GM19324 (cell line): ENCODE measurements around the gene NRG3.

Experiments used
- ATAC-seq: cut with Tn5 transposase; IDR thresholded peaks from one replicate; pipeline ENCODE4 v1.9.1; 2021; ENCODE audit warnings: mild to moderate bottlenecking, moderate library complexity; ENCODE audit not compliant: unreplicated experiment, low FRiP score

The NRG3 gene

DNA sequence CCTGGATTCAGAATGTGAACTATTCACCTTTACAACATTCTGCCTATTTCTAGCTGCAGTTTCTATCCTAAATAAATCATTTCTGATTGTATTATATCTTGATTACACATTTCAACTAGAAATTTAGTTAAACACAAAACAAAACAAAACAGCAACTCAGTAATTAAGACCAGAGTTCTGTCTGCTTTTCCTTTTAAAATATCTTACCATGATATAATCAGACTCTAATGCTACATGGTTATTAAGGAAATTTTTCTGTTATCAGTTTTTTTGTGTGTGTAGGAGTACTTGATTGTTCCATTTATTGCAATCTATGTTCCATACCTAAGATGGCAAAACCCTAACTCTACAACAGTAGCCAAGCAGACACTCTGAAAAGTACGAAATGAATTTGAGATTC, 663.3 kb downstream of the NRG3 start:
- ATAC-seq, result no peak

DNA sequence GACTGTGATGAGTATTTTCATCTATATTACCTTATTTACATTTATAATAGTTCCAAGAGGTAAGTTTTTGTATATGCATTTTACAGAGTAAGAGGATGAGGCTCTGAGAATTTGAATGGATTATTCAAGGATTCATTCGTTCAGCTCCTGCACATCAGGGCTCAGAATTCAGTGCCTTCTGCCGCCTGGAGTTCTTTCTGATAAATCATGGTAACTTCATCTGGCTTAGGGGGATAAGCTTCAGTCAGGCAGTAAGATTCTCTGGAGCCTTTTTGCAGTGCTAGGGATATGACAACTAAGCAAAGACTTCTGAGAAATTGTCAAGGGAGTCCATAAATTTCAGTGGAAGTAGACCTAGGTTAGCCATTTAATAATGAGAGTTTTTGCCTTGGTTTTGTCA, 668.6 kb downstream of the NRG3 start:
- ATAC-seq, result no peak

DNA sequence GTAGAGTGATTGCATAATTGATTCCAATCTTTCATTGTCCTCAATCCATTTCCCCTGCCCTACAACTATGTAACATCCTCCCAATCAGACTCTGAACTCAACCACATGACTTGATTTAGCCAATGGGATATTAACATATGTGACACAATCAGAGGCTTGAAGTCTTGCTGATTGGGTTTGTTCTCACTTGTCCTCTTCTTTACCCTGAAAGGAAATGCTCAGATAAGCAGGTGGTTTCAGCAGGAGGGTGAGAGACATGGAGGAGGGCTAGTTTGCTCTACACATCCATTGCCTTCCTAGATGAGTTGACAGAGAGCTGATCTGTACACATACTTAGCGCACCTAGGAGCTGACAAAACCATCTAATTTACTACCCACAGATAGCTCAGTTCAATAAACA, 669.4 kb downstream of the NRG3 start:
- ATAC-seq, result no peak

DNA sequence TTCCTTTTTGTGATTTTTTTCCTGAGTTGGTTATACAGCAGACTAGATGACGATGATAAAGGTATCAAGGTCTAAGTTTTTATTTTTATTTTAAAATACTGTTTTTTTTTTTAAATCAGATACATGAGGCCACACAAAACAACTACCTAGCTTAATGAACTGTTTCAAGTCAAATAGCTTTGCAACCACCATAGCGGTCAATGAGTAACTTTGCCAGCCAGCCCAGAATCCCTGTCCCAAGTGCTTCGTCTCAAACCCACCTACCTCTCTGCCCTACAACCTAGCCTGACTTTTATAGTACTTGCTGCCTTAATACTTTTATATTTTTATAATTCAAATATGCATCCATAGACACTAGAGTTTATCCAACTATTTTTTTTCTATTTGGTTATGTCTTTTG, 676.5 kb downstream of the NRG3 start:
- no peak for ATAC-seq

DNA sequence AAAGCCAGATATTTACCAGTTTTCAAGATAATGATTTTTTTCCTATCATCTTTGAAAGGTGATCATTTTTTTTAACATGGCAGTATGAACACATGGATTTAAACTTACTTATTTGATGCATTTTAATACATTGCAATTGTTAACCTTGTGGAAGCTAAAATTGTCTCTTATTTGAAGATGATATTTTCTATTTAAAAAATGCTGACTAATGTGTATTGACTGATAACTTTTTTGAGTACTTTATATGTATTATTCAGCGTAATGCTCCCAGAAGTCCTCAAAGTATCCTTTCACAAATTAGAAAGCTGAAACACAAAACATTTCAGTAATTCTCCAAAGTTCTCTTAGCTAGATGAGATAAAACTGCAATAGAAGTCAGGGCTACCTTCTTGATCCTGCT, 677.3 kb downstream of the NRG3 start:
- ATAC-seq, result no peak

DNA sequence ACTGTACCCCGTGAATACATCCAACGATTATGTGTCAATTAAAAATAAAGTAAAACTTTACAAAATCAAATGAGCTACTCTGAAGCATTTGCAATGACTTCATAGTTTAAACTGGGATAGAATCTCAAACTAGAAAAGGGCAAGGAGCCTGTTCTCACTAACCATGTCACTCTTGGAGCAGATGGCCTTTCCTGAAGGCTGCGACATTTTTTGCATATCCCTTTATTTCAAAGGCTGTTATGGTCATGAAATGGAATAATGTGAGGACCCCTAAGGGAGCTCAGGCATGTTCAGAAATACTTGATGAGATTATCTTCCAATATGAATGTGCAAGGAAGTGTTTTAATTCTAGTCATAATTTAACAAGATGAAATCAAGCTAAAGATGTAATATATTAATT, 679.4 kb downstream of the NRG3 start:
- no peak for ATAC-seq

DNA sequence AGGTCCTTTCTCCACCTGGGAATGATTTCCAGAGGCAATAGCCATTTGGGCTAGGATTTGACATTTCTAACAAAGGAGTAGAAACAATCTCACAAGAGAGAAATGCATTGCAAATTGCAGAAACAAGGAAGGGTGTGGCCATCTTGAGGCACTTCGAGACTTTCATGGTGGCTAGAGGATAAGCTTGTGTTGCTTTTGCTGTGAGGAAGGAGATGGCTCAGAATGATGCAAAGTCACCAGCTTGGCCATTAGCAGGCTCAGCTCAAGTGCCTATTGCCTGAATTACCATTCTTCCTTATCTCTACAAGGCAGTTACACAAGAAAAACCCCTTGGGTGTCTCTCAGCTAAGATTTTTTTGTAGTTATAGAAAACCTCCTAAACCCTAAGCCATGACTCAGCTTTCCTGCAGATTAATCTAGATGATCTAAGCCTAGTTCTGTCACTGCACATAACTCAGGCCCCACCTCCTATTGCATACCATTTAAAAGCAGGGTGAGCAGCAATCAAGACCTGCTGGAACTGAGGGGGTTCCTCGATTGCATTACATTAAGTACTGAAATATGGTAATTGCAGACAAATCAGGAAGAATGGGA, 683.1 kb downstream of the NRG3 start:
- no peak for ATAC-seq

DNA sequence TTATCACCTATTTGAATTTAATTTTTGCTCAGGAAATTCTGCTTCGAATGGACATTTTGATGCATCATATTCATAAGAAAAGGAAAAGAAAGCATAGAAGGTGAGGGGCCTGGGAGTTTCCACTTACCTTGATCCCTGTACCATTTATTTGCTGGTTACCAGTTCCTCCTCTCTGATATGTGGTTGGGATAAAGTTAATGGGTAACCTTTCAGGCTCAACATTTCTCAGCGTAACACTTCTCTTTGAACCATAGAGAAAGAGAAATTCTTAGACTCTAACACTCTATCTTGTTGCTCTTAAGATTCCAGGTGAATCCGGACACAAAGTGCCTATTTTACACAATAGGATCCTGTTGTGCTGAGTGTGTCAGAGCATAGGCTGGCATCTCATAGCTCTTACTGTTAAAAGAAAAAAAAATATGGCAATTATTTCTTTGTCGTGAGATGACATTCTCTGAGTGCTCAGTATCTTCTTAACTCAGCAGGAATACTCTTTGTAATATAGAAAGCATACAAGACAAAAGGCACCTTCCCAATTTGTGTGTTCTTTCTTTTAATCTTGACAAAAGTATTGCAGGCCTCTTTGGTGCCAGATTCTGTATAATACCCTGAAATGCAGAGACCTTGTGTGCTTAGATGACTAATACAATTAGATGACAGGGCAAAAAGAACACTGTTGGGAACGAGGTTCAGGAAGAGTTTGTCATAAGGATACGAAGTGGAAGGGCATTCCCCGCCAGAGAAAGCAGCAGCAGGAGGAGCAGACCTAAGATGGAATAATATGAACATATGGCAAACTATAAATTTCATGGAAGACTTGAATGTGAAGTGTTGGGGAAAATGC, 689.6 kb downstream of the NRG3 start:
- no peak for ATAC-seq

DNA sequence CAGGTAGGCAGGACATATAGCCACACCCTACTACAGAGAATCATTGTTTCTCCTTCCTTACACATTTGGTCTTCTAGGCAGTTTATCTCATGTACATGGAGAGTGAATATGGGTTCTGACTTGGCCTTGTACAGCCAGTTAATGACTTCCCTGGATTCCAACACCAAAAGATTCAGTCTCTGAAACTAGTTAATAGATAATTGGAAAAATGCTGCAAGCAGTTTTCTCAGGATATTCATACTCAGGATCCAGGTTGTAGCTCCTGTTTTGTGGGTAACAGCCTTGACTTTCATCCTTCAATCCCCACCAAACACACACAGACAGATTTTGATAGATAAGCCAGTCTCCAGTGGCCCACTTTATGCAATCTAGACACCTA, 690.2 kb downstream of the NRG3 start:
- no peak for ATAC-seq

DNA sequence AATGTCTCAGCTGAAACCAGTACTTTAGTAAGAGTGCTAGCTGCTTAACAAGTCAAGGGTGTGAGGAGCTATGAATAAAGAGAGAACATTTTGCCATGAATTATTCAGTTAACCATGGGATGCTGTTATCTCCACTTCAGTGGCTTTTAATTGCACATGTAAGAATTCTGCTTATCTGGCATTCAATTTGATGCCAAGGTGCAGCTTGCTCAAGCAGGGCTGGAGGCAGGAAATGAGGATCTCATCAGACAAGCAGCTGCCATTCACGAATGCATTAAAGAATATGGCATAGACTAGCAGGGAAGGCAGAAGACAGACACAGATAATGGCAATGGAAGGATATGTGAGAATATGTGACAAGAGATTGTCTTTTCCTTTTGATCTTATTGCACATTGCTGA, 697.8 kb downstream of the NRG3 start:
- no peak for ATAC-seq

DNA sequence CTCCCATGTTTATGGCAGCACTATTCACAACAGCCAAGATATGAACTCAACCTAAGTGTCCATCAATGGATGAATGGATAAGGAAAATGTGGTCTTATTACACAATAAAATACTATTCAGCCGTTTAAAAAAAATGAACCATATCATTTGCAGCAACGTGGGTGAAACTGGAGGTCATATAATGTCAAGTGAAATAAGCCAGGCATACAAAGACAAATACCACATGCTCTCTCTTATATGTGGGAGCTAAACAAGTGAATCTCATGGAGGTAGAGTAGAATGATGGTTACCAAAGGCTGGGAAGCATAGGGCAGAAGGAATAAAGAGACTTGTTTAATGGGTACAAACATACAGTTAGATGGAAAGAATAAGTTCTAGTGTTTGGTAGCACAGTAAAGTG, 699.1 kb downstream of the NRG3 start:
- no peak for ATAC-seq

DNA sequence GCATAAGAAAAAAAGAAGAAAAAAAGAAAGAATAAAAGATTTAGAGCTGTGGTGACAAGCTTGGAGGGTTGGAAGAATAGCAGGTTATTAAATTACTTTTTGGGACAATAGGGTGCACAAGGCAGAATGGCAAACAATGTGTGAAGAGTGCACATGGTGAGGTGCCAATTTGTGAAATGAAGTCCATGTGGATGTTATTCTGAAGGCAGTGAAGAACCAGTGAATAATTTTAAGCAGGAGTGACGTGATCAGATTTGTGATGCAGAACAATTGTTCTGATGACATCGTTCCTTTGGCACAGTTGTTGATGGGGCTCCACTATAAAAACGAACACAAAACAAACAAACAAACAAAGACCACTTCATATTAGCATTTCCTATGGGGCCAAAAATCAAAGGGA, 700.3 kb downstream of the NRG3 start:
- no peak for ATAC-seq

DNA sequence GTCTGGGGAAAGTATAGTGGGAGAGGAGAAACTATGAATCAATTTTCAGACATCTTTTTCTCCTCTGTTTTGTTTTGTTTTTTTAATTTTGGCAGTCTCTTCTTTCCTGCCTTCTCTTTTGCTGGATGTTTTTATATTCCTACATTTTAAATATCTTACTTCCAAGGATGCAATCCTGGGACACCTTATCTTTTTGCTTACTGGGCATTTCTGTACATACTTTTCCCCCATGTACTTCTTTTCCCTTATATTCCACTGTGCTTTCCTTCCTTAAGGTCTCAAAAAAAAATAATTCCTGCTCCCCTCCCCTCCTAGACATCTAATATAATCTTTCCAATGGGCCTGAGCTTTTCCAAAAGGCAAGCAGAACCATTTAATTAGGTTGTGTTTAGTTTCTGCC, 701.1 kb downstream of the NRG3 start:
- no peak for ATAC-seq

DNA sequence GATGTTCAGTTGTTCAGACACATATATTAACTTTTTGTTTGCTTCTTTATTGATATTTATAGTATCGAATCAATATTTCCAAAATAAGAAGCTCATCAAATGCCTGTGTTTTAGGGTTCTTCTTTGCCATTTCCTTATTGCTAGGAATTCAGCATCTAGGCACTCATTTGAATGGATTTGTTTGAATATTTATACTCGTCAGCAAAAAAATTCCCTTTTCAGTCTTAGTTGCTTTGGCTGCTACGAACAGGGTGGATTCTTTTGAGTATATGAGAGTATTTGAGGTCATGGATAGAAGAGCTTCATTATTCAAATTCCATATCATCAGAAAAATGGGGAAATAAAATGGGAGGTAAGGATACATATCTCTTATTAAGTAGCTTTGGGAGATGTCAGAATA, 706.9 kb downstream of the NRG3 start:
- no peak for ATAC-seq

DNA sequence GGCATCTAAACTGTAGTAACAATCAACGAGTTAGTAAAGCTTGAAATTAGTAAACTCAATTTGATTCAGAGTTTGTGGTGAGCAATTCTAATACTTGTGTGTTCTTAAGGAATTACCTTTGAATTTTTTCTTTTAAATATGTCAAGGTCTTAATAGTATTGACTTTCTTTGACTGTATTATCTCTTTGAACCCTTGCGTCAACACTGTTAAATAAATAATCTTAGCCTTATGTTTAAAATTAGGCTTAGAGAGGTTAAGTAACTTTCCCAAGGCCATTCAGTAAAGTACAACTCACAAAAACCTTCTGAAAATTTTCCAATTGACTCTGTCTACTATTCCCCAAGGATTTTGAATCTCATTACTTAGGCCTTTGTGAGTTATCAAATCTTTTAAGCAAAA, 716.4 kb downstream of the NRG3 start:
- no peak for ATAC-seq

DNA sequence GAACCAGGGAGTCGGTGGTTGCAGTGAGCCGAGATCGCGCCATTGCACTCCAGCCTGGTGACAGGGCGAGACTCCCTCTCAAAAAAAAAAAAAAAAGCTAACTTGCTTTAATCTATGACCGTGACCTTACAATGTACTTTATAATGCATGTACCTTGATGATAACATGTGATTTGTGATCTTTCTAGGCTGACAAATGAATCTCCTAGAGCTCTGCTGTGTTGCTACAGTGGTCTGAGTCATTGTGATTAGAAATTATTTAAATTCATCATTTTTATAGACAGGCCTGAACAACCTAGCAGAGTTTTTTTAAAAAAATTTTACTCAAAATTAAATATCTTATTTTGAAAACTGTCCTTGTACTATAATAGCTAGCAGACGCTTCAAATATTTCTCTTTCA, 722.8 kb downstream of the NRG3 start:
- no peak for ATAC-seq

DNA sequence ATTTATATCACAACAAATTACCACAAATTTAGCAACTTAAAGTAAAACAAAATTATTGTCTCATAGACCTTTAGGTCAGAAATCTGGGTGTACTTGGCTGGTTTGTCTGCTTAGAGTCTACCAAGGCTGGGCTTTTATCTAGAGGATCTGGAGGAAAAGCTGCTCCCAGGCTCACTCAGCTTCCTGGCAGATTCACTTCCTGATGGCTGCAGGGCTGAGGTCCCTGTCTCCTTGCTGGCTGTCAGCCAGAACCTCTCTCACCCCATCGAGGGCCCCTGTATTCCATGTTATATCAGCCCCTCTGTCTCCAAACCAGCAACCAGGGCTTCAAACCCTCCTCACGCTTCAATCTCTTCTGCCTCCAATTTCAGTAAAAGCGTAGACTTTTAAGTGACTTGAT, 734.9 kb downstream of the NRG3 start:
- no peak for ATAC-seq

DNA sequence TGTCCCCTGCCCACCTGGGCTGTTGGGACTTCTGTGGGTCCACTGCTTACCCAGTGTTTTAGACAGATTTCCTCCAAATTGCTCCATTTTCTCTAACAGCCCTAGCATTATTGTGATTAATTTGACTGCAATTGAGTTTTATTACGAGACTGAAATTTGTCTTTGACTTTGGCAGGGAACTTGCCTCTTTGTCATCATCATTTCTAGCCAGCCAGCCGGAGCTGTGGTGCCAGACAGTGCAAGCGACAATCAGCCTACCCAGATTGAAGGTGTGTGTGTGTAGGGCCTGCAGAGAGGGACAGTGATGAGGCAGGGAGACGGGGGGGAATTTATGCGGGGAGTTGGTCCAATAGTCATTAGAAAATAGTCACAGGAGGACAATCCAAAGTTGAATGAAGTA, 743.0 kb downstream of the NRG3 start:
- no peak for ATAC-seq

DNA sequence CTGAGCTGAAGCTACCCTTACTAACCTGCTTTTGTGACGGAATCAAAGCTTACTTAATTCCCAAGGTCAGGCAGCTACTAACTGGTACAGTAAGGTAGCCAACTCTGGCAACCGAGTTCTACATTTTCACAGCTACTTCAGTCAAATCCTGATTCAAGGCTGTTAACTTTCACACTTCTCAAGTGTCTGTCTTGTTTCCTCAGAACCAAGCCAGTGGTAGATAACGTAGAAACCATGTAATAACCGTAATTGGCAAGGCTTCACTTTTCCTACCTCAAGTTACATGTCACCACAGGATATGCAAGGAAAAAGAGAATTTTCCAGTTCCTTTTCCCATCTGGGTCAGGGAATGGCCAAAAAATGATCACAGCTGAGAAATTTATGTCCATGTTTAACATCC, 746.7 kb downstream of the NRG3 start:
- no peak for ATAC-seq

DNA sequence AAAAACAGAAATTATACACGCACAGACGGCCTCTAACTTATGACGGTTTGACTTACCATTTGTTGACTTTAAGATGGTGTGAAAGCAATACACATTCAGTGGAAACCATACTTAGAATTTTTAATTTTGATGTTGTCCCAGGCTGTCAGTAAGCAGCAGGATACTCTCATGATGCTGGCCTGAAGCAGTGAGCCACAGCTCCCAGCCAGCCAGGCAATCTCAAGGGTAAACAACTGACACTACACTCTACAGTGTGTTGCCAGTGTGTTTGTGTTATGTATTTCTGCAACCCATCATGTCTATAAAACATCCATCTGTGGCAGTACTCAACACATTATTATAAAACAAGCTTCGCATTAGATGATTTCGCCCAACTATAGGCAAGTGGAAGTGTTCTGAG, 747.5 kb downstream of the NRG3 start:
- no peak for ATAC-seq

DNA sequence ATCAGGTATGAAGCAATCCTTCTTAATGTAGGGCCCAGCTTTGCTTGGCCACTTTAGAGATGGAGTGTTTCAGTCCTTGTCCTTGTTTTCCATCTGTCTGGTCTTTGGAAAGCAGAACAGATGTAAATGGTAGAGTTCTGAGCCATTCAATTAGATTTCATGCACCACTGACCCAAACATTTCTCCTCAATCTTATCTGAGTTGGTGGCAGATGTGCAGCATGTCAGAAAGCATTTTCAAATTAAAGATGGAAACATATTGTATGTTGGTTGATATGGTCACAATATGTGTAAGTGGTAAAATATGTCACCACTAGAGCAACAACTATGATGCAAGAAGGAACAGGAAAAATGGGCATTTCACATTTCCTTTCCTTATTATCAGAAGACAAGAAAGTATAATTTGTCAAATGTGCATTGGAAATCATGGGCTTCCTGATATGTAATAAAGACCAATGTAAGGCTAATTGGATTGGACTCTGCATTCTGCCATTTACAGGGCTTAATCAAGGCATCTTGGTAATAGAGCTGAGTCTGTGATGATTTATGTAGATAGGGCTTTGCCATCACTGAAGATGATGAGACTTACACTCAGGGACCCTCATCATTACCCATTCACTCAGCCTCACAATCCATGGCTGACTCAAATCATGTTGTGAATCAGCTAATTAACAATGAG, 750.7 kb downstream of the NRG3 start:
- ATAC-seq, result no peak

DNA sequence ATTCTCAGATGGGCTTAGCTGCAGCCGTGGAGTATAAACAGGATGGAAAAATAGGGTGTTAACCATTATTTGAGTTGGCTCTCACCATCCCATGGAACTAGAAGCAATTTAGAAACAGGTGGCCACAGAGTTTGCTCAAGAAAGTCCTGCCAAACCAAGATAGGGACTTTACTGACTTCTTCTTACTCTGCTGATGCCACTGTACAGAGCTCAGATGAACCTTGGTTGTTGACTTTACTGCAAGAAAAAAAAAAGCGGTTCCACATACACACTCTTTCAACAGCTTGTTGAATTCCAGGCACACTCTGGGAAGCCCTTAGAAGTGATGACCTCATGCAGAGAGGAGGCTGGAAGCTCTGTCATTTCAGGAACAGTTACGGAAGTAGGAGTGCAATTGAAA, 753.4 kb downstream of the NRG3 start:
- ATAC-seq, result no peak
